Endodermal cell (in vitro differentiated cells): ENCODE results near the gene ULK3. TPM values are rescaled to one million over a fixed set of nuclear protein-coding genes. Genes with fewer than 3 reads are reported as not detected.

Source experiments
- DNase-seq: peaks from one replicate; pipeline ENCODE4 v3.0.0-alpha.2; 2017
- H3K27ac ChIP-seq: 2 replicates; pipeline ENCODE4 v1.5.1; 2013; ENCODE audit warnings: mild to moderate bottlenecking, low read depth, low read length, moderate library complexity
- H3K27me3 ChIP-seq: 2 replicates; pipeline ENCODE4 v1.6.1; 2013; ENCODE audit warnings: mild to moderate bottlenecking, low read length, moderate library complexity; ENCODE audit not compliant: insufficient read depth, control insufficient read depth, poor library complexity, severe bottlenecking
- H3K36me3 ChIP-seq: 2 replicates; pipeline ENCODE4 v1.7.0; 2013; ENCODE audit warnings: mild to moderate bottlenecking, low read length, moderate library complexity; ENCODE audit not compliant: control insufficient read depth, insufficient read depth
- H3K4me1 ChIP-seq: one replicate; pipeline ENCODE4 v1.7.0; 2013; ENCODE audit warnings: low read length; ENCODE audit not compliant: control insufficient read depth, insufficient read depth
- H3K4me3 ChIP-seq: 2 replicates; pipeline ENCODE4 v1.5.1; 2013; ENCODE audit warnings: mild to moderate bottlenecking, low read length, moderate library complexity
- H3K9ac ChIP-seq: 2 replicates; pipeline ENCODE4 v1.6.1; 2013; ENCODE audit warnings: mild to moderate bottlenecking, low read length, moderate library complexity; ENCODE audit not compliant: poor library complexity, severe bottlenecking; ENCODE audit errors: extremely low read depth
- H3K9me3 ChIP-seq: 2 replicates; pipeline ENCODE4 v1.6.1; 2013; ENCODE audit warnings: mild to moderate bottlenecking, low read length, moderate library complexity; ENCODE audit not compliant: control insufficient read depth
- H3K27ac Mint-ChIP-seq: 2 replicates; pipeline ENCODE4 v1.8.0; 2020; ENCODE audit warnings: mixed read lengths
- H3K27me3 Mint-ChIP-seq: 2 replicates; pipeline ENCODE4 v1.8.0; 2021; ENCODE audit warnings: mild to moderate bottlenecking, mixed read lengths; ENCODE audit not compliant: insufficient read depth
- H3K36me3 Mint-ChIP-seq: 2 replicates; pipeline ENCODE4 v1.8.0; 2020; ENCODE audit warnings: low read depth, mixed read lengths
- H3K4me1 Mint-ChIP-seq: 2 replicates; pipeline ENCODE4 v1.8.0; 2020; ENCODE audit warnings: mixed read lengths
- H3K4me3 Mint-ChIP-seq: 2 replicates; pipeline ENCODE4 v1.8.0; 2020; ENCODE audit warnings: mild to moderate bottlenecking, moderate library complexity, mixed read lengths
- H3K9me3 Mint-ChIP-seq: 2 replicates; pipeline ENCODE4 v1.8.0; 2020; ENCODE audit warnings: mild to moderate bottlenecking, mixed read lengths
- WGBS, 2 experiments: methylation state at CpG; one replicate each; pipeline versions ENCODE4 v1.1.5 to v1.1.7; 2013; ENCODE audit warnings: missing lambda C conversion rate in 2 of 2, mixed read lengths in 1 of 2; ENCODE audit not compliant: insufficient coverage in 1 of 2, insufficient read length in 1 of 2; 5-methylcytosine and 5-hydroxymethylcytosine counted together
- long read RNA-seq, 4 experiments: library from polyadenylated mRNA in 2 of 4; library from RNA in 1 of 4; library from capped mRNA in 1 of 4; stranded (forward) in 3 of 4; unstranded in 1 of 4; transcript quantifications; one replicate each; pipeline ENCODE4 v2.0.0, GENCODE V29; 2020 to 2021; ENCODE audit warnings: inconsistent platforms in 1 of 4
- polyA plus RNA-seq, 2 experiments: library from polyadenylated mRNA; stranded (reverse); fragments of 50-300 nt; gene quantifications; one replicate each; pipeline ENCODE4 v1.2.3, GENCODE V29; 2013
- total RNA-seq, 2 donors: library from RNA; stranded (reverse); fragmentation: NEBNext Ultra II Directional in 1 of 2; extraction: Animal tissue kit (Norgen Biotek cat#: 25700) in 1 of 2; gene quantifications; 2 replicates in 1 of 2; 3 replicates in 1 of 2; pipeline ENCODE4 v1.2.1, GENCODE V29; 2021
- TF ChIP-seq, protein P1 (sequence below): fragments of 200-600 bp; sonication (generic); conservative IDR thresholded peaks from 2 replicates; pipeline ENCODE4 v1.5.0; 2021; ENCODE audit warnings: antibody characterized with exemption, mild to moderate bottlenecking

The ULK3 gene, protein sequence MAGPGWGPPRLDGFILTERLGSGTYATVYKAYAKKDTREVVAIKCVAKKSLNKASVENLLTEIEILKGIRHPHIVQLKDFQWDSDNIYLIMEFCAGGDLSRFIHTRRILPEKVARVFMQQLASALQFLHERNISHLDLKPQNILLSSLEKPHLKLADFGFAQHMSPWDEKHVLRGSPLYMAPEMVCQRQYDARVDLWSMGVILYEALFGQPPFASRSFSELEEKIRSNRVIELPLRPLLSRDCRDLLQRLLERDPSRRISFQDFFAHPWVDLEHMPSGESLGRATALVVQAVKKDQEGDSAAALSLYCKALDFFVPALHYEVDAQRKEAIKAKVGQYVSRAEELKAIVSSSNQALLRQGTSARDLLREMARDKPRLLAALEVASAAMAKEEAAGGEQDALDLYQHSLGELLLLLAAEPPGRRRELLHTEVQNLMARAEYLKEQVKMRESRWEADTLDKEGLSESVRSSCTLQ
- total RNA-seq = 10 to 100 TPM; 33.9 to 36.2 TPM
- polyA plus RNA-seq (2013, experiment 1 of 2) = 49.9 TPM
- 32.5 TPM for polyA plus RNA-seq (2013, experiment 2 of 2)
- long read RNA-seq, experiment 1, partial matches to known transcripts = 2 of 12 reads
- long read RNA-seq, experiment 1, other reads (novel, unspliced or antisense) = 8 of 12 reads
- long read RNA-seq, experiment 2, transcript ULK3-202 (15 exons, 2,738 nt) = major isoform, 14 of 68 reads
- long read RNA-seq, experiment 2, transcript ULK3-220 (16 exons, 2,611 nt) = major isoform, 14 of 68 reads
- long read RNA-seq, experiment 2, partial matches to known transcripts = 4 of 68 reads
- long read RNA-seq, experiment 2, other reads (novel, unspliced or antisense) = 35 of 68 reads
- long read RNA-seq, experiment 3, transcript ULK3-202 (15 exons, 2,738 nt) = minor isoform, 7 of 151 reads
- long read RNA-seq, experiment 3, transcript ULK3-222 (15 exons, 2,951 nt) = minor isoform, 13 of 151 reads
- long read RNA-seq, experiment 3, transcript ULK3-201 (16 exons, 2,623 nt) = major isoform, 26 of 151 reads
- long read RNA-seq, experiment 3, transcript ULK3-220 (16 exons, 2,611 nt) = minor isoform, 17 of 151 reads
- long read RNA-seq, experiment 3, partial matches to known transcripts = 7 of 151 reads
- long read RNA-seq, experiment 3, other reads (novel, unspliced or antisense) = 76 of 151 reads
- long read RNA-seq, experiment 4, partial matches to known transcripts = 0 of 1 reads
- long read RNA-seq, experiment 4, other reads (novel, unspliced or antisense) = 0 of 1 reads

GRCh38 chr15:74842581-74843444, at the start of gene ULK3:
Gene ULK3, minus strand, starts transcription at chr15:74843156. Its CDS starts 51 bp downstream, at chr15:74843105.
- Histone ChIP-seq H3K9me3 (no peaks in the 10 kb centered on the region), H3K27ac (peak within 1 kb of the TSS; percentile 88), H3K36me3 (peaks cover 9% of the 10 kb centered on the region), H3K4me1 (no peaks in the 10 kb centered on the region), H3K4me3 (peak within 1 kb of the TSS; percentile 91), H3K27me3 (no peaks in the 10 kb centered on the region), H3K9ac (peak within 1 kb of the TSS; percentile 68)
- Mint-ChIP-seq H3K9me3 (no peaks in the 10 kb centered on the region), H3K4me3 (peak within 1 kb of the TSS; percentile 85), H3K27ac (peak within 1 kb of the TSS; percentile 96), H3K36me3 (peaks cover 34% of the 10 kb centered on the region), H3K4me1 (peaks cover 23% of the 10 kb centered on the region), H3K27me3 (no peaks in the 10 kb centered on the region)
- TF ChIP-seq, protein P1, sequence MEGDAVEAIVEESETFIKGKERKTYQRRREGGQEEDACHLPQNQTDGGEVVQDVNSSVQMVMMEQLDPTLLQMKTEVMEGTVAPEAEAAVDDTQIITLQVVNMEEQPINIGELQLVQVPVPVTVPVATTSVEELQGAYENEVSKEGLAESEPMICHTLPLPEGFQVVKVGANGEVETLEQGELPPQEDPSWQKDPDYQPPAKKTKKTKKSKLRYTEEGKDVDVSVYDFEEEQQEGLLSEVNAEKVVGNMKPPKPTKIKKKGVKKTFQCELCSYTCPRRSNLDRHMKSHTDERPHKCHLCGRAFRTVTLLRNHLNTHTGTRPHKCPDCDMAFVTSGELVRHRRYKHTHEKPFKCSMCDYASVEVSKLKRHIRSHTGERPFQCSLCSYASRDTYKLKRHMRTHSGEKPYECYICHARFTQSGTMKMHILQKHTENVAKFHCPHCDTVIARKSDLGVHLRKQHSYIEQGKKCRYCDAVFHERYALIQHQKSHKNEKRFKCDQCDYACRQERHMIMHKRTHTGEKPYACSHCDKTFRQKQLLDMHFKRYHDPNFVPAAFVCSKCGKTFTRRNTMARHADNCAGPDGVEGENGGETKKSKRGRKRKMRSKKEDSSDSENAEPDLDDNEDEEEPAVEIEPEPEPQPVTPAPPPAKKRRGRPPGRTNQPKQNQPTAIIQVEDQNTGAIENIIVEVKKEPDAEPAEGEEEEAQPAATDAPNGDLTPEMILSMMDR = peak; percentile 82
- peak; percentile 96 for DNase-seq
- 0 to 1% methylated on average over 34 to 84 of the region's 84 CpGs for WGBS, 2 experiments

GRCh38 chr15:74892313-74892712, 49.4 kb upstream of the ULK3 start:
- Histone ChIP-seq H3K27me3 (no peaks in the 10 kb centered on the region), H3K36me3 (peaks cover 38% of the 10 kb centered on the region), H3K9ac (no peak overlapping the region), H3K4me3 (no peak overlapping the region), H3K27ac (no peak overlapping the region), H3K9me3 (no peaks in the 10 kb centered on the region), H3K4me1 (peaks cover 7% of the 10 kb centered on the region)
- Mint-ChIP-seq H3K4me3 (no peak overlapping the region), H3K27ac (no peak overlapping the region), H3K9me3 (peaks cover under 1% of the 10 kb centered on the region), H3K4me1 (peaks cover 16% of the 10 kb centered on the region), H3K36me3 (peaks cover 29% of the 10 kb centered on the region), H3K27me3 (no peaks in the 10 kb centered on the region)
- DNase-seq = no peak
- TF ChIP-seq, protein P1 = no peak
- 94 to 100% methylated on average over 1 to 3 of the region's 3 CpGs for WGBS, 2 experiments
